OCI-LY3 (cell line): Measurements from ENCODE around the gene PDZRN3.

Experiments used
- CTCF ChIP-seq: fragments of 200-600, 300-600 bp; sonication (generic); IDR thresholded peaks from 2 replicates; pipeline ENCODE4 v1.5.1; 2014; ENCODE audit warnings: antibody characterized with exemption, low read length, low read depth
- EZH2phosphoT487 ChIP-seq: fragments of 200-600 bp; shearing (Covaris generic); IDR thresholded peaks from 2 replicates; pipeline ENCODE4 v1.6.1; 2018; ENCODE audit warnings: antibody characterized with exemption, mixed run types, low read depth

DNA sequence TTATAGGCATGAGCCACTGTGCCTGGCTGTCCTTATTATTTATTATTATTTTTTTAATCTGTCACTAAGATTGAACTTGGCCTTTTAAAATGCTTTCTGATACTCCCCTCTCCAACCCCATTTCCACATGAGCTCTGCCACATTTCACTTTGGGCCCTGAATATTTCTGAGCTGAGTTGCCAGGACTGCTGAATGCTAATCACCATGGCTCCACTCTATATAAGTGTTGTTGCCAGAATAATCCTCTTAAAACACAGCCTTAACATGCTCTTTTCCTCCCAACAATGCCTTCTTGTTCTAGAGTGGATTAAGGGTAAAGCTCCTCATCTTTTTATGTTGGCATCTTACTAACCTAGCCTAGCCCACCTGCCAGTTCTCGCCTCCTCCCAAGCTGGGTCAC lies 124.4 kb downstream of the PDZRN3 start:
- TF ChIP-seq CTCF: no peak
- no peak for TF ChIP-seq EZH2phosphoT487
